Tongue (tissue), 1 donor: ENCODE data around the gene PPP1R3C. TPM values are rescaled to one million over a fixed set of nuclear protein-coding genes. Genes with fewer than 3 reads are reported as not detected.

Source experiments
- total RNA-seq: library from RNA; depleted of rRNA; stranded (reverse); fragments of >200 nt; gene quantifications from one replicate; pipeline ENCODE4 v1.2.3, GENCODE V29; 2014

The PPP1R3C gene
- total RNA-seq, 1 donor from 2014 or later = 540 TPM

Other genes with a start within 250 kb of the PPP1R3C start
- 32.9 TPM for gene HECTD2, start 222.7 kb downstream of the PPP1R3C start, total RNA-seq
- gene TNKS2, start 165.4 kb upstream of the PPP1R3C start, total RNA-seq = 82.0 TPM